Ishikawa (cell line): ENCODE results near the gene ZBTB7C.

Experiments
- CEBPB ChIP-seq: IDR thresholded peaks from 2 replicates; pipeline ENCODE4 v1.6.1; 2012
- CREB1 ChIP-seq: IDR thresholded peaks from 2 replicates; pipeline ENCODE4 v1.6.1; 2012; ENCODE audit warnings: low read depth
- EP300 ChIP-seq: IDR thresholded peaks from 2 replicates; pipeline ENCODE4 v1.6.1; 2012; ENCODE audit warnings: borderline replicate concordance
- FOXM1 ChIP-seq: IDR thresholded peaks from 2 replicates; pipeline ENCODE4 v1.6.1; 2012; ENCODE audit warnings: low read depth, borderline replicate concordance
- RAD21 ChIP-seq: IDR thresholded peaks from 2 replicates; pipeline ENCODE4 v1.6.1; 2012; ENCODE audit warnings: low read depth
- TAF1 ChIP-seq: IDR thresholded peaks from 2 replicates; pipeline ENCODE4 v1.6.1; 2012; ENCODE audit warnings: low read depth, mild to moderate bottlenecking
- TEAD4 ChIP-seq: IDR thresholded peaks from 2 replicates; pipeline ENCODE4 v1.6.1; 2012
- YY1 ChIP-seq: IDR thresholded peaks from 2 replicates; pipeline ENCODE4 v1.6.1; 2012; ENCODE audit warnings: low read depth
- ZBTB7A ChIP-seq: IDR thresholded peaks from 2 replicates; pipeline ENCODE4 v1.6.1; 2012; ENCODE audit warnings: low read depth
- TF ChIP-seq, protein P1 (sequence below): IDR thresholded peaks from 2 replicates; pipeline ENCODE4 v1.6.1; 2012
- TF ChIP-seq, protein P2 (sequence below): IDR thresholded peaks from 2 replicates; pipeline ENCODE4 v1.6.1; 2012; ENCODE audit warnings: low read depth, mild to moderate bottlenecking
- TF ChIP-seq, protein P3 (sequence below): IDR thresholded peaks from 2 replicates; pipeline ENCODE4 v1.6.1; 2012

DNA sequence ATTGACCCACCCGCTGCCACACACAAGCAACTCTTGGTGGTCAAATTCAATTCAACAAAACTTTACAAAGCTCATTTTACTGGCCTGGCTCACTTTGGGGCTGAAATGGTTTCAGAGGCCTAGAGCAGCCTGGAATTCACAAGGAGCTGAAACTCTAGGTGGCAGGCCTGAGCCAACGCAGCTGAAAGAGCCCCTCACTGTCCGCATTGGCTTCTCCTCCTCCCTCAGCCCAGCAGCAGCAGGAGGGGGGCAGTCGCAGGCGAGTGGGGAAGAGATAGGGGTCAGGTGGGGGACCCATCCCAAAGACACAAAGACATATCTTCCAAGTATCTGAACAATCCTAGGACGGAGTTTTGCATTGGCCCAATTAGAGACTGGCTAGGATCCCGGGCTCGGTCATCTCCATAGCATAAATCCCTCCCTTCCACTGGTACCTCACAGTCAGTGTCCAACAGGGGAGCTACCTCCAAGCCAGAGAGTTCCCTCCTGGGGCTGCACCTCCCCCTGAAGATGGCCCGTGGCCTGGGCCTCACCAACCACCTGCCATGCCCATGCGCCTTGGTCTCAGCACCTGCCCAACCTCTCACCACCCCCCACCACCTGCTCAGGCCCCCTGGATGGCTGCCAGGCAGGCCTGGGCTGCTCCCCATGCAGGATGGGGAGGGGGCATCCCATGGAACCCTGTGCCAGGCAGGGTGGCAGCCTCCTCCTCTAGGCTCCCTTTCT is 113.4 kb downstream of the ZBTB7C start:
- TF ChIP-seq, protein P1, sequence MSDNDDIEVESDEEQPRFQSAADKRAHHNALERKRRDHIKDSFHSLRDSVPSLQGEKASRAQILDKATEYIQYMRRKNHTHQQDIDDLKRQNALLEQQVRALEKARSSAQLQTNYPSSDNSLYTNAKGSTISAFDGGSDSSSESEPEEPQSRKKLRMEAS = no peak
- TF ChIP-seq EP300 = no peak
- TF ChIP-seq, protein P2, sequence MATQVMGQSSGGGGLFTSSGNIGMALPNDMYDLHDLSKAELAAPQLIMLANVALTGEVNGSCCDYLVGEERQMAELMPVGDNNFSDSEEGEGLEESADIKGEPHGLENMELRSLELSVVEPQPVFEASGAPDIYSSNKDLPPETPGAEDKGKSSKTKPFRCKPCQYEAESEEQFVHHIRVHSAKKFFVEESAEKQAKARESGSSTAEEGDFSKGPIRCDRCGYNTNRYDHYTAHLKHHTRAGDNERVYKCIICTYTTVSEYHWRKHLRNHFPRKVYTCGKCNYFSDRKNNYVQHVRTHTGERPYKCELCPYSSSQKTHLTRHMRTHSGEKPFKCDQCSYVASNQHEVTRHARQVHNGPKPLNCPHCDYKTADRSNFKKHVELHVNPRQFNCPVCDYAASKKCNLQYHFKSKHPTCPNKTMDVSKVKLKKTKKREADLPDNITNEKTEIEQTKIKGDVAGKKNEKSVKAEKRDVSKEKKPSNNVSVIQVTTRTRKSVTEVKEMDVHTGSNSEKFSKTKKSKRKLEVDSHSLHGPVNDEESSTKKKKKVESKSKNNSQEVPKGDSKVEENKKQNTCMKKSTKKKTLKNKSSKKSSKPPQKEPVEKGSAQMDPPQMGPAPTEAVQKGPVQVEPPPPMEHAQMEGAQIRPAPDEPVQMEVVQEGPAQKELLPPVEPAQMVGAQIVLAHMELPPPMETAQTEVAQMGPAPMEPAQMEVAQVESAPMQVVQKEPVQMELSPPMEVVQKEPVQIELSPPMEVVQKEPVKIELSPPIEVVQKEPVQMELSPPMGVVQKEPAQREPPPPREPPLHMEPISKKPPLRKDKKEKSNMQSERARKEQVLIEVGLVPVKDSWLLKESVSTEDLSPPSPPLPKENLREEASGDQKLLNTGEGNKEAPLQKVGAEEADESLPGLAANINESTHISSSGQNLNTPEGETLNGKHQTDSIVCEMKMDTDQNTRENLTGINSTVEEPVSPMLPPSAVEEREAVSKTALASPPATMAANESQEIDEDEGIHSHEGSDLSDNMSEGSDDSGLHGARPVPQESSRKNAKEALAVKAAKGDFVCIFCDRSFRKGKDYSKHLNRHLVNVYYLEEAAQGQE = no peak
- no peak for TF ChIP-seq YY1
- no peak for TF ChIP-seq FOXM1
- no peak for TF ChIP-seq TEAD4
- no peak for TF ChIP-seq CREB1
- no peak for TF ChIP-seq TAF1
- peak; percentile 63 for TF ChIP-seq RAD21
- TF ChIP-seq CEBPB = no peak
- TF ChIP-seq, protein P3, sequence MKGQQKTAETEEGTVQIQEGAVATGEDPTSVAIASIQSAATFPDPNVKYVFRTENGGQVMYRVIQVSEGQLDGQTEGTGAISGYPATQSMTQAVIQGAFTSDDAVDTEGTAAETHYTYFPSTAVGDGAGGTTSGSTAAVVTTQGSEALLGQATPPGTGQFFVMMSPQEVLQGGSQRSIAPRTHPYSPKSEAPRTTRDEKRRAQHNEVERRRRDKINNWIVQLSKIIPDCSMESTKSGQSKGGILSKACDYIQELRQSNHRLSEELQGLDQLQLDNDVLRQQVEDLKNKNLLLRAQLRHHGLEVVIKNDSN = no peak
- TF ChIP-seq ZBTB7A = no peak
